ENCODE results near the gene CCND1. TPM values are rescaled to one million over a fixed set of nuclear protein-coding genes. Genes with fewer than 3 reads are reported as not detected.
A peak's percentile ranks its signal among the peaks of the same experiment; 100 is the strongest.

Gene CCND1
- total RNA-seq, 1 donor from 2014 or later, result 82.6 TPM

DNA sequence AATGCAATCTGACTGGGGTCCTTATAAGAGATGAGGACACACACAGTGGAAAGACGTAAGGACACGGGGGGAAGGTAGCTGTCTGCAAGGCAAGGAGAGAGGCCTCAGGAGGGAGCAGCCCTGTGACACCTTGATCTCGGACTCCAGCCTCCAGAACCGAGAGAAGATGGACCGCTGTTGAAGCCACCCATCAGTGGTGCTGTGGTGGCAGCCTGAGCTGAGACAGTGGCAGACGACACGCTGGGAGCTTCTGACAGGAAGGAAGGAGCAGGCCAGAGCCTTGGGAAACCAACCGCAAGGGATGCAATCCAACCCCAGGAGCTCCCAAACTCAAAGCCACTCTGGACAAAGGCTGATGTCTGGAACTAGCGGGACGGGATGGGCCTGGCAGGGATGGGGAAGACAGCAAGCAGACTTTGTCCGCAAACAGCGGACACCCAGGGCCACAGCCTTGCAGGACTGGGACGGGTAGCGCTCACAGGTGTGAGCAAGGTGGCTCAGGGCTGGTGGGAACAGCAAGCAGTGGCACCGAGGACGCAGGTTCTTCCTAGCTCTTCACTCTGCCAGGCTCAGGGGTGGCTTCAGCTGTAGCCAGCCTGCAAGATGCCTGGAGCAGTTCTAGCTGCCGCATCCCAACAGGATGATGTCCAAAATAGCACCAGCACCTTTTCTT lies 23.3 kb downstream of the CCND1 start:
- no peak for DNase-seq (ENCODE audit: low spot score)
- no peak for ATAC-seq

DNA sequence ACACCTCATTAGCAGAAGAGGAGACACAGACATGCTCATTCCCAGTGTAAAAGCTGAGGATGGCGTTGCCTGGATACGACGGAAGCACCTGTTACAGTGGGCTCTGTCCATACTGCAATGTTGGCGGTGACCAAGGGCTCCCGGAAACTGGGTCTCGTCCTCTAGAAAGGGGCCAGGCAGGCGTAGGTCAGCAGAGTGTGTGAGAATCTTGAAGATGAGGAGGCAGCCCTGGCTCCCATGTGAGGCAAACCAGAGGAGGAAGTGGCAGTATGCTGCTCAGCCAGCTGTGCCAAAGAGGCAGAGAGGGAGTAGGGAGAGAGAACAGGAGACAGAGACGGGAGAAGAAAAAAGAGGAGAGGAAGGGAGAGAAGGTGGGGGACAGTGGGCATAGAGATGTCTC lies 23.9 kb downstream of the CCND1 start:
- no peak for ATAC-seq
- DNase-seq (ENCODE audit: low spot score), result no peak

DNA sequence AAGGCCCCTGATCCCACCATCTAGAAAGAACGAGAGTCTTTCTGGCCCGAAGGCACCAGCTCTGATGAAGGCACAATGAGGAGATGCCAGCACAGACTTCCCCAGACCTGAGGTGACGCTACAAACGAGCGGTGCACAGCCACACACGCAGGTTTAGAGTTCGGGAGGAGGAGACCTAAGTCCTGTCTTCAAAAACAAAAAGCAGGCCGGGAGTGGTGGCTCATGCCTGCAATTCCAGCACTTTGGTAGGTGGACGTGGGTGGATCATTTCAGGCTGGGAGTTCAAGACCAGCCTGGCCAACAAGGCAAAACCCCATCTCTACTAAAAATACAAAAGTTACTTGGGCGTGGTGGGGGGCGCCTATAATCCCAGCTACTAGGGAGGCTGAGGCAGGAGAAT lies 24.7 kb downstream of the CCND1 start:
- ATAC-seq (no peak), DNase-seq (ENCODE audit: low spot score) (no peak)

DNA sequence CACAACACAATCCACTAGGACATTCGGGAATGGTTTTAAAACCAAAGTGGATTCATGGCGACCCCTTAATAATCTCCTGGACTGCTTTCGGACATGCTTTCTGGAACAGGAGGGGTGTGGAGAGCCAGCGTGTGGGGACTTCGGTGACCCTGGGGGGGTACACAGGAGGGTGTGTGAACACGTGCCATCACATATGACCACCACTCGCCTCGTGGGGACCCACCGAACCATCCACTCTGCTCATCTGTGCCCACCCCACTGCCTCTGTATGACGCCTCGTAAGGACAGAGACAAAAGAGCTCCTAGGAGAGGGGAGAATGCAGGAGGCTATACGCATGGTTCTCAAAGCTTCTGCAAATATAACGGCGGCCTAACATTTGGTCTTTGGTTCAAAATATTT lies 25.3 kb downstream of the CCND1 start:
- DNase-seq (ENCODE audit: low spot score) (no peak), ATAC-seq (no peak)

DNA sequence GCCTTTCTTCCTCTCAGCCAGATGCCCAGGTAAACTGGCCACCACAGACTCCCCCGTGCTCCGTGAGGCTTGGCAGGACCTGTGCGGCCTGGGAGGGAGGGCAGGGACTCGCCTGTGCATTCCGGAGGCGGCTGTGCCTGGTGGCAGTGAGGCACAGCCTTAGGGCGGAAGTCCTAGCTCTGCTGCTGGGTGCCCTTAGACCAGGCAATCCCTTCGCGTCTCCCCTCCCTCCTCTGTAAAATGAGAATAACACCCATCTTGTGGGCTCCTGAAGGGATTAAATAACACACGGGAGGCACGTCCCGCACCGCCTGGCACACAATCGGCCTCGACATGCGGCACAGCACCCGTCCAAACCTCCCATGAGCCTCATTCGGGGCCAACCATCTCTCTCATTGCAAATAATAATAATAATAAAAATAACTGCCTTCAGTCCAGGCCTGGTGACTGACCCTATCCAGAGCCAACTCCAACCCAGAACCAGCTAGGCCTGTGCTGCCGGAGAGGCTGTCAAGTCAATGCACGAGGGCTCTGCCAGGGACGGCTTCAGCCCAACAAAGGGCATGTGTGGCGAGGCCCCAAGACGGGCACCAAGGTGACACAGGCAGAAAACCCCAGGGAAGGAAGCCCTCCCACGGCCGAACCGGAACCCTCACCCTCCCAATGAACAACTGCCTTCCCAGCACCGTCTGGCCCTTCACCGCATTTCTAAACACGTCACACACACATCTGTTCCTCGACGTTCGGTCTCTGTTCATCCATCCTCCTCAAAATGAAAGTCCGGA lies 26.0 kb downstream of the CCND1 start:
- ATAC-seq (no peak), DNase-seq (ENCODE audit: low spot score) (no peak)

DNA sequence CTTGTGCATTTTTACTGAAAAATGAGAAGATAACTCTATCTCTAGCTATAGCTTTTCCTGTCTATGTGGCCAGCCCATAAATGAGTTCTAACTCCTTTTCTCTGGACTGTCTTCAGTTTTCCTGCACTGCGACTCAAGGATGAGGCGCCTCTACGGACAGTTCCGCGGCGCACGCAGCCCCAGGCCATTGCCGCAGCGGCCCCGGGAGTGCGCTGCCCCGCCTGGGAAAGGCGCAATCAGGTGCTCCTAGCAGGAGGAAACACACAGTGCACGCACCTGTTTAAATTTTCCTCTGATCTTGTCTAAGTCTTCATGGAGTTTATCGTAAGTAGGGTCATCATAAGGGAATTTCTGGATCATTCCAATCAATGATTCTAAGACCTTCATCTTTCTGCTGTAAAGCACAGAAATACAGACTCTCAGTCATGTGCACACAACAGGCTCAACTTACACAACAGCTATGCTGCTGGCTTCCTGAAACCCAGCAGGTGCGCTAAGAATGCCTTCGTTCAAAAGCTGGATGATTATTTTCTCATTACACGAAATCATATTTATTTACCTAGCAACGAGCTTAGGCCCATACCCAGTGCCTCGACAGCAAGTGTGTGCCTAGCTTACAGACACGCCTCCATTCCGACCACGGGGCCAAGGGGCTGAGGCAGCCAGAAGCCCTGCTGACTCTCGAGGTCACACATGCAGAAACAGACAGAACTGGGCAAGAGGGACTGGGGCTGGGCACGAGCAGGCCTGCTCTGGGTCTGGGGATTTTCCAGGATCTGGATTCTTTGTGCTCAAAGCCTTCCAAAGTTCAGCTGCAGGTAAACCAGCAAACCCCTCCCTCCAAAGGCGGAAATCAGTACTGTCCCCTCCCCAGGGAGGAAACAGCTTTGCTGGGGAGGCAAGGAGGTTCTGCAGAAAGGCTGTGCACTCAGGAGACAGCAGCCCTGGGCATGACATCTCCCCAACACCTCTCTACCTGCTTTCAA lies 27.0 kb downstream of the CCND1 start:
- ATAC-seq, result peak; percentile 46

DNA sequence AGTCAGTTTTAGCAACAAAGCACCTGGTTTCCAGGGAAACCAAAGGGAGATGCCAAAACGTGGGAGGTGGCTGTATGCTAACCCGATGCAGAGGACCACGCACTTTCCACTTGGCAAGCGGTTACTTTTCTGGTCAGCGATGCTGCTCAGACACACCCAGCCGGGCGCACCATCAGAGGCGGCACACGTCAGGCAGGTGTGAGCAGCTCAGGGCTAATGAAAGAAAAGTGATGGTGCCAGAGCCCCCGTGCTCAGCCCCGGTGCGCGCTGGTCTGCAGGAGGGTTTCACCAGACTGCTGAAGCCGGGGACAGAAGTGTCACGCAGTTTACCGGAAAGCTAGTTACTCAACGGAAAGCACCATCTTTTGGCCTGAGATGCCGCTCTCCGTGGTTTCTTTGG lies 28.5 kb downstream of the CCND1 start:
- DNase-seq (ENCODE audit: low spot score) (no peak), ATAC-seq (no peak)

More for the DNA sequence above, 27.0 kb downstream of the CCND1 start:
- no peak for DNase-seq (ENCODE audit: low spot score)

DNA sequence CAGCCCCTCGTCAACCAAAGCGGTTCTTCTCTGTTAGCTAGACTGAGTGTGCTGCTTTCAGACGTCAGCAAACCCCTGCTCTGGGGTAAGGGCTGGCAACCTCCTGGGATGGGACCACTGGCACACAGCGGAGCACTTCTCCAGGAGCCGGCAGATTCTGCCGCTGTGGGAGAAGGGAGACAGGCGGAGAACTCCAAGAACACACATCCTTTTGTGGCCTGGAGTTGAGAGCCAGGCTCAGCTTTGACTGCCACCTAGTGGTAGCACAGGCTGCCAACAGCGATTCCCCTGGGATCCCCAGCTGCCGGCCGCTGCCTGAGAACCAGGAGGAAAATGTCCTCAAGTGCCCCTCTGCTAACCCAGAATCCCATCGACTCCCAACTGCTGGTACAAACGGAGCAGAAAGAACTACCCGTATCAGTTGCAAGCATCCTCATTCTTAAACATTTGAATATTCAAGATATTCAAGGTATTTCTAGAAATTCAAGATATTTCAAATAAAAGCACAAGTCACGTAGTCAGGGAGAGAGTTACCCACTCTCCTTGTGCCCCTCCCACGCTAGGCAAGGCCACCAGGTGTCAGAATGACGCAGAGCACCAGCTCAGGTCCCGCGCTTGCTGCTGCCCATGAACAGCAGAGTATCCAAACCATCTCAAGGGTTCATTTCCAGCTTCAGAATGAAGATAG lies 29.3 kb downstream of the CCND1 start:
- DNase-seq (ENCODE audit: low spot score), result peak; percentile 78
- peak; percentile 80 for ATAC-seq

DNA sequence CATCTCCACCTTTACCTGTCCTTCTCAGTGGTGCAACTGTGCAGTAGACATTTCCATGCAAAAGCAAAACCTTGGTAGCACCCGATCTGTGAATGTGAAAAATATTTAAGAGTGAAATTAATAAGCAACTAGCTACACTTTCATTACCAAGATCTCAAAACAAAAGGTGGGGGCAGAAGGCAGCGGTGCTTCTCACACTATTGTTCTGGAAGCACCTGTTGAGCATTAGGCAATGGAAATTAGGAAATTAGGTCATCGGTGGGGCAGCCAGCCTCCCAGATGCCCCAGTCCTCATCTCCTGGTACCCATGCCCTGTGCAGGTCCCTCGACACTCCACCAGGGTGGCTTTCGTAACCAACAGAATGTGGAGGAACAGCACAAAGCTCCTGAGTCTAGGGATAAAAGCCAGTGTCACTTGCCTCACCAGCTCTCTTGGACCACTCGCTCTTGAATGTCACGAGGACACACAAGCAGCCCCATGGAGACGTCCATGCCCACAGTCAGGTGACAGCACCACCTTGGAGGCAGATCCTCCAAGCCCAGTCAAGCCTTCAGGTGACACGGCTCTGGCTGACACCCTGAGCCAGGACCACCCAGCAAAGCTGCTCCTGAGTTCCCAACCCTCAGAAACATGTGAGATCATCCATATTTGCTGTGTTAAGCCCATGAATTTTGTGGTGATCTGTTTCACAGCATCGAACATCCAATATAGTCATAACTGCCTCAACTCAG lies 30.9 kb downstream of the CCND1 start:
- no peak for ATAC-seq
- DNase-seq (ENCODE audit: low spot score), result no peak

DNA sequence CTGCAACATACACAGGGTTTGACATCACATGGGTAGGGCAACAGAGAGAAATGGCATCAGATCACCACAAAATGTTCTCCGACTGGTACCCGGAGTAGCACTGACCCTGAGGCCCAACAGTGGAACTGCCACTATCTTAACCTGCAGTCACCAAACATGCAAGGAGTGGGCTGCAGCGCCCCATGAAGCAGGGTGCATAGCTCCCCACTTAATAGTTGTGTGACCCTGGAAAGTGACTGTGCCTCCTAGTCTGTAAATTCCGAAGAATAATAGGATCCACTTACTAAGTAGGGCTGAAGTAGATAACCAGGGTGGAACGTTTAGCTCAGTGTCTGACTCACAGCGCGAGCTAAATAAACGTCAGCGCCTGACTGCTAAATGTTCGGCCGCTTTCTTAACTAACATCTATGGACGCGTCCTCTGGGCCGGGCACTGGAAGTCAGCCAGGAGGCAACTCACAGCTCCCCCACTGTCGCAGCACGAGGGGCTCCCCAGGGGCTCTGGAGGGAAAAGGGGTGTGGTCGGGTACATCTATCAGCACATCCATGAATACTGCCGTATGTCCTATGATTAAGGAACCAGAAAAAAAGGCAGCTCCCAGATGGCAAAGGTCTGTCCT lies 33.4 kb downstream of the CCND1 start:
- ATAC-seq, result no peak
- DNase-seq (ENCODE audit: low spot score), result no peak

DNA sequence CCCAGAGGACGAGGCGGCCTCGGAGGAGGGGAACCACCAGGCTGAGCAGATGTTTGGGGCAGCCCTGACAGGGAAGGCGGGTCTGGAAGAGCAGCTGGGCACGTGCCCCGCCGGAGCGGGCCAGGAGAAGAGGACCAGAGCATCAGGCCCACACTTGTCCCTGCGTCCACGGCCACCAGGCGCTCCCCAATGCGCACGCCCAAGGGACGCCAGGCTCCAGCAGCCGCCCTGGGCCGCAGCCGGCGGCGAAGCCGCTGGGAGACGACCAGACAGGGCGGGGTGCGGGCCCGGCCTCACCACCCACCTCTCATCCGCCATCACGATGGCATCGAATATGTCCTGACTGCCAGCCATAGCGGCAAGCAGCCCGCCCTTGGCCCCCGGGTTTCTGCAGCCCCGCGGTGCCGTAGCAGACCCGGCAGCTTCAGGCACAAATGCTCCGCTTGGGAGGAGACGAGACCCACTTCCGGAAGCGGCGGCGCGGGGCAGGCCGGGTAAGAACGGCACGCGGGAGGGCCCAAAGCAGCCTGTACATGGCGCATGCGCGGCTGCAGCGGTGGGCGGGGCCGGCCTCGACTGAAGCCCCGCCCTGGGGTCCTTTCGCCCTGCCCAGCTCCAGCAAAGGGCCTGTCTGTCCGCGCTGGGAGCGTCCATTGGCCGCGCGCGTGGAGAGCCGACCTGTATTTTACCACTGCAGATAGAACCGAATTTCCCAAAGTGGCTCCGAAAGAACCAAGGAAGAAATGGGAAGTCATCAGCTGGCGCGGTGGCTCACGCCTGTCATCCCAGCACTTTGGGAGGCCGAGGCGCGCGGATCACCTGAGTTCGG lies 34.1 kb downstream of the CCND1 start, which contains the start of gene LTO1:
Gene LTO1 (minus strand): TSS at position 468 of the 829 bp plus-strand sequence. CDS start 114 bp downstream, at position 354.
- DNase-seq (ENCODE audit: low spot score) (peak; percentile 98), ATAC-seq (peak; percentile 98)

DNA sequence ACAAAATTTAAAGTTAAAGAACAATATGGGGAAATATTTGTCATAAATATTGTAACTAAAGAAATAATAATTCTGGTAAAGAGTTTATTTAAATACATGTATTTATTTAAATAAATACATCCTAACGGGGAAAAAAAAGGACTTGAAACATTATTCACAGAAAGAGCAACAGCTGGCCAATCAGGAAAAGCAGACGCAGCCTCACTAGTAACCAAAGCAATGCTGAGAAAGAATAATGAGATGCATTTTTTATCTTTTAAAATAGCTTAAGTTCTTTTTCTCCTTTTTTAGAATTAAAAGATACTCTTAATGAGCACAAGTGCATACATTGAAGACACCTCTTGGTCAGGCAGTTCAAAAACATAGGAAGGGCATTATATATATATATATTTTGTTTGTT lies 36.8 kb downstream of the CCND1 start:
- DNase-seq (ENCODE audit: low spot score), result no peak
- ATAC-seq, result no peak

DNA sequence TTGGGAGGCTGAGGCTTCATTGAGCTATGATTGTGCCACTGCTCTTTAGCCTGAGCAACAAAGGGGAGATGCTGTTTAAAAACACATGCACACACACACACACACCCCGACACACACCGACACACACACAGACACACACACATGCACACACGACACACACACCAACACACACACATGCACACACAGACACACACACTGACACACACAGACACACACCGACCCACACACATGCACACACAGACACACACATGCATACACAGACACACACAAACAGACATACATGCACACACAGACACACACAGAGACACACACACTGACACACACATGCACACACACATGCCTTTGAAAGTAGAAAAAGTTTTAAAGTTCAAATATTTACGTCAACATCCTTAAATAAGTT lies 39.7 kb downstream of the CCND1 start:
- DNase-seq (ENCODE audit: low spot score), result no peak
- ATAC-seq, result no peak

DNA sequence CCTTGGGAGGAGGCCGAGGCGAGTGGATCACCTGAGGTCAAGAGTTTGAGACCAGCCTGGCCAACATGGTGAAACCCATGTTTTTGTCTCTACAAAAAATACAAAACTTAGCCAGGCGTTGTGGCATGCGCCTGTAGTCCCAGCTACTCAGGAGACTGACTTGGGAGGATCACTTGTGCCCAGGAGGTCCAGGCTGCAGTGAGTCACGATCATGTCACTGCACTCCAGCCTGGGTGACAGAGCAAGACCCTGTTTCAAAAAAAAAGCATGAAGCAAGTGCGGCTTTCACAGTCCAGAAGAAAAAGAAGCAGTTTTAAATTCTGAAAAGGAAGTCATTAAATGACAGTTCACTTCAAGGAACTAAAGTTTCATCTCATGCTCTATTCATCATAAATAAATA lies 41.3 kb downstream of the CCND1 start:
- DNase-seq (ENCODE audit: low spot score) (no peak), ATAC-seq (no peak)

DNA sequence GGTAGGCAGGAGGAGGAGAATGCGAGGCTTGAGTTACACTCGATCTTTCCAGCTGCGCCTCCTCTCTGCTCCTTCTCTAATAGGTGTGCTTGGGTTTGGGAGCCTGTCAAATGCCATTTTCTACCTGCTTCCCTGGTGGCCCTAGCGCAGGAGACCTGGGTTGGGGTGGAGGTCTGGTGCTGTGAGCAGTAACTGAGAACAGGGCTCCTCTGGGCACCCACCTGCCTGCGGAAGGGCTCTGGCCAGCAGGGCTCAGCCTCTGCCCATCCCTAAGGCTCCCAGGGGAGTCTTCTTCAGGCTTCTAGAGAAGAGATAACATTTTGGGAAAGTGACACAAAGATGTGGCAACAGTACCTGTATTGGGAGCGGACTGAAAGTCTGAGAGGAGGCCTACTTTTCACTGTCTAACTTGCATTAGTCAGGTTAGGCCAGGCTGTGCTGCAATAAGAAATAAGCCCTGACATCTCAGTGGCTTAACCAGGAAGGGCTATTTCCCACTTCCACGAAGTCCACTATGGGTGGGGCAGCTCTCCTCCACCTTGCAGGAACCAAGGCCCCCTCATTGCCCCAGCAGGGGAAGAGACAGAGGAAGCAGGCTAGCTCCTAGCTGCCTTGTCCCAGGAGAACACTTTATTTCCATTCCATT lies 41.8 kb downstream of the CCND1 start:
- no peak for DNase-seq (ENCODE audit: low spot score)
- ATAC-seq, result no peak

DNA sequence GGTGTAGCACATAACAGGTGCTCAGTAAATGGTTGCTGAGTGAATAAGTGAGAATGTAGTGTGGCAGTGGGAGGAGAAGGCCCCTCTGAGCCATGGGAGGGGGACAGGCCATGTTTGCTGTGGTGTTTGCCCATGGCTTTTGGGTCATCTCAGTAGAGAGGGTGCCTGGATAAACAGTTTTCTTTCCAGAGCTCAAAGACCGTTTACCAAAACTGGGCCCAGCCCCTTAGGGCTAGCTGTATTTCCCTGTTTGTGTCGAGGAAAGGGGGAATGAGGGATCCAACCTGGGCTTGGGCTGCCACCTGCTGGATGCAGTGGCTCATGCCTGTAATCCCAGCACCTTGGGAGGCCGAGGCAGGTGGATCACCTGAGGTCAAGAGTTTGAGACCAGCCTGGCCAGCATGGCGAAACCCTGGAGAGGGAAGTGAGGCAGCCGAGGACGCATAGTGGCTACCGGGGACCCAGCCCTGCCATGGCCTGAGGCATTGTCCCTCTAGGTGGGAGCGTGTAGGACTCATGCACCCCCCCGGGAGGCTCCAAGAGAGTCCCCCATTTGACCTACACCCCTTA lies 42.9 kb downstream of the CCND1 start:
- ATAC-seq (peak; percentile 78), DNase-seq (ENCODE audit: low spot score) (no peak)

DNA sequence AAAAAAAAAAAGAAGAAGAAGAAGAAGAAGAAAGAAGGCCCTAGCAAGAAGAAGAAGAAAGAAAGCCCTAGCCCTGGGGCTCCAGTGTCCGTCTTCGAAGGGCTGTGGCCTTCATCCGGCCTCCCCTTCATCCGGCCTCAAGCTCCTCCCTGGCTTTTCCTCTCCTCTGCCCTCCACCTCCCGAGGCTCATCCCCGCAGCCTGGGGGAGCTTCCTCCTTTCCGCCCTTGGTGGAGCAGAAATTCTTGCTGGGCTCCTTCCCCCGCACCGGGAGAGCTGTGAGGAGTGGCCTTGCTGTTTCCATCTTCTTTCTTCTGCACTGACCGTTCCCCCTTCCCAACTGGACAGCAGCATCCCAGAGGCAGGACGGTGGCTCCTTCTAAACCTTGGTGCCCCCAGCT lies 43.7 kb downstream of the CCND1 start:
- DNase-seq (ENCODE audit: low spot score) (no peak), ATAC-seq (no peak)

DNA sequence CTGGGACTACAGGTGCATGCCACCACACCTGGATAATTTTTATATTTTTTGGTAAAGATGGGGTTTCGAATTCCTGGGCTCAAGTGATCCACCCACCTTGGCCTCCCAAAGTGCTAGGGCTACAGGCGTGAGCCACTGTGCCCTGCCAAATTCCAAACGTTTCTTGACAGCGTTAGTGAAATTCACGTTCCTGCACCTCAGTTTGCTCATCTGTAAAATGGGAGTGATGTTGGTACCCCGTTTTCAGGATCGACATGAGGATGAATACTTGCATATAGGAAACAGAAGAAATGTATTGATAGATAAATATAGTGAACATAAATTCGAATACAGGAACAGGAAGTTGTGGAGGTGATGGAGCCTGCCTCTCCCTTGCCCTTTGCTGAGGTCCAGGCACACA lies 44.4 kb downstream of the CCND1 start:
- DNase-seq (ENCODE audit: low spot score) (no peak), ATAC-seq (no peak)
